Stimulated activated CD4-positive, alpha-beta T cell treated with anti-CD3 and anti-CD28 coated beads, TNF-alpha, amount 100 ng/mL, for 48 hours (primary cell): ENCODE data around the gene CHAF1A.

ENCODE experiments used
- DNase-seq, 3 donors: peaks; one replicate each; pipeline ENCODE4 v3.0.0-alpha.2; 2020; ENCODE audit warnings: low read depth in 3 of 3

Gene CHAF1A

GRCh38 chr19:4441994-4442818 lies 39.8 kb downstream of the CHAF1A start:
- DNase-seq = no peak

DNA sequence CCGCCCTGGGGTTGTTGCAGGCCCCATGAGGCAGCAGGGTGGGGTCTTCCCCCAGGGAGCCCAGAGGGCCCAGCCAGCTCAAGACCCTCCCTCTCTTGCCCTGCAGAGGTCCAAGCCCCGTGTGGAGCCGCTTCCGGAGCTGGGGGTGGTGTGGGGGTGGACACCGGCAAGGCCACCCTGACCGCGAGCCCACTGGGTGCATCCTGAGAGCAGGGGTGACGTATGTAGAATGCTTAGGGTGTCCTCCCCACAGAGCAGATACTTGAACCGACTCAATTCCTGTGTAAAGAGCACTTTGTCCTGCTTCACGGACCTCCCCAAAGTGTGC lies 40.3 kb downstream of the CHAF1A start:
- DNase-seq = no peak

GRCh38 chr19:4443188-4443587 lies 40.7 kb downstream of the CHAF1A start:
- DNase-seq = no peak

- DNase-seq = no peak
Measured at GRCh38 chr19:4443966-4444764, 41.7 kb downstream of the CHAF1A start.

- no peak for DNase-seq
Measured at GRCh38 chr19:4444765-4445741, 42.6 kb downstream of the CHAF1A start.

DNA sequence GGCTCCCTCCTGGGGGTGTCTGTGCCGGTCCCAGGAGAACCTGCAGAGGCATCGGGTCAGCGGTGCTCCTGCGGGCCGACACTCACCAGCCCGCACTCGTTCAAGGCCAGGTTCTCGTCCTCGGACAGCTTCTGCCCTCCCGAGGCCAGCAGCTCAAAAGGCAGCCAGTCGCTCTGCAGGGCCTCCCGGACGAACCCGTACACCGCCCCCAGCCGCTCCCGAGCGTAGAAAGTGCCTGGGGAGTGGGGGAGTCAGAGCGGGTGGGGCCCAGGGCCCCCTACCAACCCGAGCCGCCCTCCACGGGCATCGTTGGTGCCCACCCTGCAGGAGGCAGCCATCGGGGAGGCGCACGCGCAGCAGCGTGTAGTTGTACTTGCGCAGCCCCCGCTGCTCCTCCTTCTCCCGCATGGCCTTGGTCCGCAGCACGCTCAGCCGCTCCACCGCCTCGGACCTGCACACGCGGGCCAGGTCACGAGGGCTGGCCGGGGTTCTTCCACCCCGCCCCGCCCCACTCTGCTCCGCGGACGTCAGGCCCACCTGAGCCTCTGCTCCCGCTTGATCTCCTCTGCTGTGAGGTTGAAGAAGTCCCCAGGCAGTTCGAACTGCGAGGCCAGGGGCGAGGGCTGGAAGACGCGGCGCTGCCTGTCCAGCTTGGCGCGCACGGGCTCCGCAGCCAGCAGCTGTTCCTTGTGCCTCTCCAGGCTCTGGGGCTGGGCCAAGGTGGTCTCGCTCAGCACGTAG lies 43.7 kb downstream of the CHAF1A start:
- DNase-seq = no peak

DNA sequence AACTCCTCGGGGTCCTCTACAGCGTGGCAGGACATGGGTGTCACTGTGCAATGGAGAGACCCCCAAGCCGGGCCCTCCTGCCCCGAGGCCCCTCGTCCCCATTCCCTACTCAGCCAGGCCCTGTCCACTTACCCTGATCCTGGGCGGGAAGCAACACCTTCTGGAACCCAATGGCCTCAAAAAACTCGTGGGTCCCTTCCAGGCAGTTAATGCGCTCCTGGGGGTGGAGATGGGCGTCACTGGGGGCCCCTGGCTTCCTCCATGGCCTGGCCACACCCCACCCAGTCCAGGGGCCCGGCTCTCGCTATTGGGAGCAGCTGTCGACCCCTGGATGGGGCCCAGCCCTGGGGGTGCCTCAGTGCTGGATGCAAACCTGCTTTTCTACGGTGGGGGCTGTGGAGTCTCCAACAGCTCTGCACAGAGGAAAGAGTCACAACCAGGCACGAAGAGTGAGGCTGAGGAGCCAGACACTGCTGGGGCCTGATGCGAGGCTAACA lies 44.3 kb downstream of the CHAF1A start:
- DNase-seq = no peak

GRCh38 chr19:4447327-4448146 lies 45.1 kb downstream of the CHAF1A start:
- DNase-seq = no peak

- no peak for DNase-seq
Measured at GRCh38 chr19:4448147-4448985, 45.9 kb downstream of the CHAF1A start.

DNA sequence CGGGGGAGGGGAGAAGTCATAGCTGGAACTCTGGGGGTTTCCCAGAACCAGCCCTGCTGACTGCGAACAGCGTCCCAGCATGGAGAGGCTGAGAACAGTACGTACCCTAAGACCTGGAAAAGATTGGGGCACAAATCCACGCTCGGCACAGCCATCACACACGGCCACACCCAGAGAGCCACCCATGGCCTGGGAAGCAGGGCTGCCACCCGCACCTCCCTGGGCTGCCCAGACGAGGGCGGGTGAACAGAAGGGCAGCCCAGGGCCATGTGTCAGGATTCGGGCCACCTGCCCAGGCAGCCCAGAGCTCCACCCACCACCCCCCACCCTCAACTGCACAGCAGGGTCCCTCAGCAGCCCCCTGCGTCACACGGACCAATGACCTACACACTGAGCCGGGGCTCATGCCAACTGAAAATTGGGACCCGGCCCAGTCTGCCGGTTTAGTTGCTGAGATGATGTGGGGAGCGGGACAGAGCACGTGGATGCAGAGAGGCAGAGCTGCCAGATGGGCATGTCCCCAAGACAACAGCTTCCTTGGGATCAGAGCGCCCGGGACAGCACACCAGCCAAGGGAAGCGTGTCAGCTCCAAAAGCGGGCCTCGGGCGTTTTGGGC lies 46.7 kb downstream of the CHAF1A start:
- DNase-seq = no peak

GRCh38 chr19:4449639-4450028 lies 47.2 kb downstream of the CHAF1A start:
- DNase-seq = no peak

DNA sequence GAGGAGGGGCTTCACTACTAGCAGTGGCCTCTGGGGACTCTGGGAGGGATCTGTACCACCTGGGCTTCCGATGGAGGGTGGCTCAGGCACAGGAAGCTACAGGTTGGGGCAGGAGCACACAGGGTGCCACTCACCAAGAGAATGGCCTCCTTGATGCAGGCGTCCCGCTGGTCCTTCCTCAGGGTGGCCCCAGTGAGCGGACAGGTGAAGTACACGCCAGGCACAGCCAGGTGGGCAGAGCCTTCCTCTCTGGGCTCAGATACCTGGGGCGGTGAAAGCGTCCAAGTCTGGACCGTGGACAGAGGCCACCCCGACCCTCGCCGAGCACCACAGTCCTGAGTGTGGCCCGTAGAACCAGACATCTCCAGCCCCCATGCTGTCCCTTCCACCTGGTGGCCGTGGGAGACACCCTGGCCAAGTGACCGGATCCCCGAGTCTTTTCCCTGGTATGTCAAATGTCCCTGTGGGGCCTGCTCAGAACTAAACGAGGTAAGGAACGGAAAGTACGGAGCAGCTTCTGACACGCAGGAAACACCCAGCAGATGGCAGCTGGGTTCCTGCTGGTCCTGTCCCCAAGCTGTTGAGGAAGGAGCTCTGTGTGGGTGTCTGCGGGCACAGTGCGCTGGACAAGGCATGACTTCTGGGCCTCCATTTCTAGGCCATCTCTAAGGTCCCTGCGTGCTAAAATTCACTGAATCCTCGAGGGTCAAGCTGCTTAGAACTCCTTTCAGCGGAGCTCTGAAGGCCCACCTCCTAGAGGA lies 50.0 kb downstream of the CHAF1A start:
- no peak for DNase-seq

DNA sequence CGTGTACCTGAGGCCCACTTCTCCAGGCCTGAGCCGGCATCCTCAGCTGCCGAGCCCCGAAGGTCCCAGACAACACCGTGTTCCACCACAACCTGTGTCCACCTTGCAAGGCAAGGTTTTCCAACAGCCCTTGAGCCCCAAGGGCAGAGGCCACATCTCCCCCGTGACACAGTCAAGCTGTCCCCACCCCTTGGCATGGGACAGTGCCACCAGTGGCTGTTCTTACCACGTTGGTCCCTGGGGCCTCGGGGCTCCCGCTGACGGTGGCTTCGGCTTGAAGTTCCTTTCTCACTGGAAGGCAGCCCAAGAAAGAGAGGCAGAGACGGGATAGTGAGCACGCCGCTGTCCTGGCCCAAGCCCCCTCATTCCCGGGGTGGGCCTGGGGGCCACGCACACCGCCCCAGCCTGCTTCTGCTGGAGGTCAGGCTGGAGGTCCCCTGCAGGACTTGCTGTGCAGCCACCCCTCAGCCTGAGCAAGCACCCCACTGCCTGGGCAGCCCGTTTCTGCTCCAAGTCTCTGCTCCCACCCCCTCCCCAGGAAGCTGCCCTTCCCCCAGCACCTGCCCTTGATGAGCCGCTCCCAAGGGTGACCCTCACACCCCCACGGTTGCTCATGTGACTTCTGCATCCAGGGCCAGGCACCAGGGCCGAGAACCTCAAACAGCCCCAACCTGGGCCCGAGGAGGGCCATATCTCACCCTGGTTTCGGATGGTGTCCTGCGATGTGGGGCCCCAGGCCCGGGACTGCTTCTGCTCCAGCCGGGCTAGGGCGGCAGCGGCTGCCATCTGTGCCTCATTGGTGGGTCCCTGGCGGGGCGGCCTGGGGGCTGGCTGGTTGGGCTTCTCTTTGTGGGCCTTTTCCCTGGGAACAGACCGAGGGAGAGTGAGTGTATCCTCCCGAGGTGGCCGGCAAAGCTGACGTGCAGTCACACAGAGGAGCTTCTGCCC lies 51.1 kb downstream of the CHAF1A start:
- DNase-seq = no peak

GRCh38 chr19:4454747-4455718 lies 52.6 kb downstream of the CHAF1A start:
- DNase-seq = no peak

GRCh38 chr19:4455719-4456475 lies 53.5 kb downstream of the CHAF1A start:
- DNase-seq = no peak
